HEK293T (cell line): ENCODE results near the gene AKAP9.

Source experiments
- ARNT ChIP-seq: fragments of 450-650 bp; IDR thresholded peaks from 2 replicates; pipeline ENCODE4 v1.6.1; 2017; ENCODE audit warnings: mild to moderate bottlenecking
- BHLHE40 ChIP-seq: fragments of 450-650 bp; IDR thresholded peaks from 2 replicates; pipeline ENCODE4 v1.6.1; 2016; ENCODE audit warnings: mild to moderate bottlenecking, moderate library complexity, borderline replicate concordance
- ELF4 ChIP-seq: fragments of 450-650 bp; IDR thresholded peaks from 2 replicates; pipeline ENCODE4 v1.6.1; 2017; ENCODE audit warnings: antibody characterized with exemption
- FOXA1 ChIP-seq: fragments of 450-650 bp; IDR thresholded peaks from 2 replicates; pipeline ENCODE4 v1.6.1; 2016; ENCODE audit warnings: mild to moderate bottlenecking
- FOXK2 ChIP-seq: fragments of 450-650 bp; IDR thresholded peaks from 2 replicates; pipeline ENCODE4 v1.6.1; 2016; ENCODE audit warnings: mild to moderate bottlenecking
- FOXM1 ChIP-seq: fragments of 450-650 bp; IDR thresholded peaks from 2 replicates; pipeline ENCODE4 v1.6.1; 2017; ENCODE audit warnings: mild to moderate bottlenecking, borderline replicate concordance
- HDGF ChIP-seq: fragments of 450-650 bp; IDR thresholded peaks from 2 replicates; pipeline ENCODE4 v1.6.1; 2017; ENCODE audit warnings: antibody characterized with exemption, borderline replicate concordance
- SP1 ChIP-seq: fragments of 450-650 bp; IDR thresholded peaks from 2 replicates; pipeline ENCODE4 v1.6.1; 2017
- ZNF384 ChIP-seq: fragments of 450-650 bp; IDR thresholded peaks from 2 replicates; pipeline ENCODE4 v1.6.1; 2016

- TF ChIP-seq FOXK2: no peak
- TF ChIP-seq FOXA1: no peak
- no peak for TF ChIP-seq SP1
- no peak for TF ChIP-seq ELF4
- TF ChIP-seq HDGF: no peak
- TF ChIP-seq ZNF384: no peak
- TF ChIP-seq BHLHE40: no peak
- TF ChIP-seq FOXM1: no peak
- TF ChIP-seq ARNT: no peak
Observed at GRCh38 chr7:91929463-91929862, 11.2 kb upstream of the AKAP9 start.
